PFSK-1 (cell line): ENCODE measurements around the gene NDUFAF5.

ENCODE experiments used
- FOXP2 ChIP-seq: optimal IDR thresholded peaks from 2 replicates; pipeline ENCODE3; 2011; ENCODE audit warnings: borderline replicate concordance, control low read depth, inconsistent platforms; ENCODE audit not compliant: insufficient read depth; ENCODE audit errors: extremely low read length, extremely low read depth
- POLR2AphosphoS5 ChIP-seq: IDR thresholded peaks from 2 replicates; pipeline ENCODE4 v1.6.1; 2012; ENCODE audit warnings: low read depth, mild to moderate bottlenecking, control low read depth, low read length, moderate library complexity
- SIN3A ChIP-seq: IDR thresholded peaks from 2 replicates; pipeline ENCODE4 v1.6.1; 2012; ENCODE audit warnings: mild to moderate bottlenecking, low read length, moderate library complexity, borderline replicate concordance; ENCODE audit not compliant: insufficient read depth
- TAF1 ChIP-seq: IDR thresholded peaks from 2 replicates; pipeline ENCODE4 v1.6.1; 2012; ENCODE audit warnings: low read length, control low read depth, borderline replicate concordance; ENCODE audit not compliant: insufficient read depth
- TF ChIP-seq, protein P1 (sequence below), 2 experiments: IDR thresholded peaks; 2 replicates each; pipeline versions ENCODE4 v1.6.1 to v1.8.0; 2011 to 2012; ENCODE audit warnings: low read depth in 2 of 2, low read length in 2 of 2, control low read depth in 1 of 2, inconsistent platforms in 1 of 2, mild to moderate bottlenecking in 1 of 2, moderate library complexity in 1 of 2; ENCODE audit not compliant: insufficient read depth in 1 of 2

NDUFAF5 gene

DNA sequence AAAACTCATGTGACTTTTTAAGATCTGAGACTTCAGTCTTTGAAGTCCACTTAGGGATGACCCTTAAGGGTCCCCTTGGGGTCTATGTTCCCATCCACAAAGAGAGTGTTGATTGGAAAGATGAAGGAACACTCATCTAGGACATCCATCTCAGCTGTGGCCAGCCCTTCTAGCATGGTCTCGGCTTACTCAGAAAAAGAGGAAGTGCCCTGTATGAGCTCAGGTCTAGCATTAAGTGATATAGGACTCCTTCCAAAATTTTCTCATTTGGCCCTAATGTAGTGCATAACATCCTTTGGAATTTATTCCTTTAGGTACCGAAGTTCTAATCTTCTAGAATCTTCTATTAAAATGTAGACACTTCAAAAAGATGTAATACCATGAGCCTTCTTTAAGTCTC lies 77.4 kb downstream of the NDUFAF5 start:
- TF ChIP-seq SIN3A (no peak), POLR2AphosphoS5 (no peak), TAF1 (no peak), FOXP2 (no peak)
- TF ChIP-seq, protein P1, sequence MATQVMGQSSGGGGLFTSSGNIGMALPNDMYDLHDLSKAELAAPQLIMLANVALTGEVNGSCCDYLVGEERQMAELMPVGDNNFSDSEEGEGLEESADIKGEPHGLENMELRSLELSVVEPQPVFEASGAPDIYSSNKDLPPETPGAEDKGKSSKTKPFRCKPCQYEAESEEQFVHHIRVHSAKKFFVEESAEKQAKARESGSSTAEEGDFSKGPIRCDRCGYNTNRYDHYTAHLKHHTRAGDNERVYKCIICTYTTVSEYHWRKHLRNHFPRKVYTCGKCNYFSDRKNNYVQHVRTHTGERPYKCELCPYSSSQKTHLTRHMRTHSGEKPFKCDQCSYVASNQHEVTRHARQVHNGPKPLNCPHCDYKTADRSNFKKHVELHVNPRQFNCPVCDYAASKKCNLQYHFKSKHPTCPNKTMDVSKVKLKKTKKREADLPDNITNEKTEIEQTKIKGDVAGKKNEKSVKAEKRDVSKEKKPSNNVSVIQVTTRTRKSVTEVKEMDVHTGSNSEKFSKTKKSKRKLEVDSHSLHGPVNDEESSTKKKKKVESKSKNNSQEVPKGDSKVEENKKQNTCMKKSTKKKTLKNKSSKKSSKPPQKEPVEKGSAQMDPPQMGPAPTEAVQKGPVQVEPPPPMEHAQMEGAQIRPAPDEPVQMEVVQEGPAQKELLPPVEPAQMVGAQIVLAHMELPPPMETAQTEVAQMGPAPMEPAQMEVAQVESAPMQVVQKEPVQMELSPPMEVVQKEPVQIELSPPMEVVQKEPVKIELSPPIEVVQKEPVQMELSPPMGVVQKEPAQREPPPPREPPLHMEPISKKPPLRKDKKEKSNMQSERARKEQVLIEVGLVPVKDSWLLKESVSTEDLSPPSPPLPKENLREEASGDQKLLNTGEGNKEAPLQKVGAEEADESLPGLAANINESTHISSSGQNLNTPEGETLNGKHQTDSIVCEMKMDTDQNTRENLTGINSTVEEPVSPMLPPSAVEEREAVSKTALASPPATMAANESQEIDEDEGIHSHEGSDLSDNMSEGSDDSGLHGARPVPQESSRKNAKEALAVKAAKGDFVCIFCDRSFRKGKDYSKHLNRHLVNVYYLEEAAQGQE (IDR thresholded peaks at IDR 0.05; ENCODE audit: insufficient read depth in 1 of 2, low read depth in 2 of 2, low read length in 2 of 2), result no peak

DNA sequence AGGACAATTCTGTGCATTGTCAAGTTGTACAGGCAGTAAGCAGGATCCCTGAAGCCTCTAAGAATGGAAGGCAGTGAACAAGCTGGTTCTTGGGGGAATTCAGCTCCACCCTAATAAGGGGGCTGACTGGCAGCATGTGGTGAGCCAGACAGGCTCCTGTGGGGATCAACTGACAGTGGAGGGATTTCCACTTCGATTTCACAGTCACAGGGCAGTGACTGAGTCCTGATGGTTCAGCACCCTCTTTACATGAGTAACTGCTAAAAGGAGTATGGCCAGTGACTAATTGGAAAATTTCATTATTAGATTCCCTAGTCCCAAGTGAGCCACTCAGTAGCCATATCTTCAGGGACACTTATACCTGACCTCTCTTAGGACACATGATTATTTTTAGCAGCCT lies 78.4 kb downstream of the NDUFAF5 start:
- TF ChIP-seq SIN3A (no peak), FOXP2 (no peak), POLR2AphosphoS5 (no peak), TAF1 (no peak)
- TF ChIP-seq, protein P1 (IDR thresholded peaks at IDR 0.05; ENCODE audit: insufficient read depth in 1 of 2, low read depth in 2 of 2, low read length in 2 of 2), result no peak

DNA sequence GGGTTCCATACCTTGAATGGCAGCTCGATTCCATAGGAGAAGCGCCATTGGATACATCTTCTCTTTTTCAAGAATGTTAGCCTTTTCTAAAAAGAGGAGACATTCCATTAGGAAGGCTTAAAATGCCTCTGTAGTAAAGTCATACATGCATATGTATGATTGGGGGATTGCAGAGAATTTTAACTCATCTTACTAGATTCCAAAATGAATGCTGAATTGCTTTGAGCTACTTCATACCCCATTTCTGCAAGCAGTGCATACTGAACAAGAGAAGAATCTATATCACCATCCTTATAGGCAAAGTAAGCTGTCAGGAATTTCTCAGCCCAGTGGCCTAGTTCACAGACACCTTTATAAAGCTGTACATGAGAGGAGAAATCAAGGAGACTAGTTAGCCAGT lies 80.3 kb downstream of the NDUFAF5 start:
- TF ChIP-seq, protein P1 (IDR thresholded peaks at IDR 0.05; ENCODE audit: insufficient read depth in 1 of 2, low read depth in 2 of 2, low read length in 2 of 2), result no peak
- TF ChIP-seq POLR2AphosphoS5 (no peak), SIN3A (no peak), FOXP2 (no peak), TAF1 (no peak)

DNA sequence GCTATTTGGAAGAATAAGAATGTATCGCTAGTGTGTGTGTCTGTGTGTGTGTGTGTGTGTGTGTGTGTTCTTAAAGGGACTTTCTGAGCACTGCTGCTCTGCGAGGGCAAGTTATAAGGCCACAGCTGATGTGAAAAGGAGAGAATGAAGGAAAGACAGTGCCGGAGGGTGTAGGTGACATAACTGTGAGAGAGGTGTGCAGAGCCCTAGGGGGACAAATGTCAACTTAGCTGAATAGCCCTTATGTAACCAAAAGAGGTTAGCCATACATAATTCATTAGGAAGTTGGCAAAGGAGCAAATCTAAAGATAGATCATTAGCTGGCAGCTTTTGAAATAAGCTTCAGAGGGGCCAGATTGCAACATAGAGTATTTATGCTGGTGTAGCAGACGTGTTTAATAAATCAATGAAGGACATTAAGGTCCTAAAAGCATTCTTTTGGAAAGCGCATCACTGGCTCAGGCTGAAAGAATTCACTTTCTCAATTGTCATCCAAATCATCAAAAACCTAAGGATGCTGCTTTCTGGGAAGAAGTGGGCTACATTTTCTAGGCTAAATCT lies 81.0 kb downstream of the NDUFAF5 start:
- no peak for TF ChIP-seq POLR2AphosphoS5
- TF ChIP-seq SIN3A, result no peak
- TF ChIP-seq TAF1, result no peak
- TF ChIP-seq FOXP2, result no peak
- TF ChIP-seq, protein P1 (IDR thresholded peaks at IDR 0.05; ENCODE audit: insufficient read depth in 1 of 2, low read depth in 2 of 2, low read length in 2 of 2), result no peak
